WTC11 (cell line): Measurements from ENCODE around the gene RABGAP1.

ENCODE experiments used
- CTCF ChIP-seq: fragments of 200-600 bp; IDR thresholded peaks from 2 replicates; pipeline ENCODE4 v1.8.0; 2022; ENCODE audit warnings: antibody characterized with exemption
- ELF4 ChIP-seq: sonication (generic); formaldehyde crosslinking; IDR thresholded peaks from 2 replicates; pipeline ENCODE4 v1.8.1; 2022; ENCODE audit warnings: low read depth, mild to moderate bottlenecking, moderate library complexity, missing genetic modification reagents
- FOXJ3 ChIP-seq: sonication (generic); formaldehyde crosslinking; IDR thresholded peaks from 2 replicates; pipeline ENCODE4 v1.9.0; 2021; ENCODE audit warnings: missing genetic modification reagents, mild to moderate bottlenecking, borderline replicate concordance
- FOXK1 ChIP-seq: sonication (generic); formaldehyde crosslinking; IDR thresholded peaks from 2 replicates; pipeline ENCODE4 v1.8.0; 2022; ENCODE audit warnings: mild to moderate bottlenecking, moderate library complexity, missing genetic modification reagents
- RELA ChIP-seq: sonication (generic); formaldehyde crosslinking; IDR thresholded peaks from 2 replicates; pipeline ENCODE4 v1.8.1; 2022; ENCODE audit warnings: missing genetic modification reagents, mild to moderate bottlenecking, borderline replicate concordance
- SP1 ChIP-seq: sonication (generic); formaldehyde crosslinking; conservative IDR thresholded peaks from 2 replicates; pipeline ENCODE4 v1.8.1; 2022; ENCODE audit warnings: missing genetic modification reagents
- ZNF121 ChIP-seq: sonication (generic); formaldehyde crosslinking; IDR thresholded peaks from 2 replicates; pipeline ENCODE4 v1.8.0; 2023; ENCODE audit warnings: missing genetic modification reagents
- ZNF317 ChIP-seq: sonication (generic); formaldehyde crosslinking; IDR thresholded peaks from 2 replicates; pipeline ENCODE4 v1.8.1; 2023; ENCODE audit warnings: low read depth, mild to moderate bottlenecking, moderate library complexity, missing genetic modification reagents, borderline replicate concordance

GRCh38 chr9:123150708-123151503 is 210.1 kb downstream of the RABGAP1 start:
- TF ChIP-seq SP1 (CRISPR knock-in tag) (no peak), CTCF (no peak), ZNF121 (no peak), RELA (CRISPR knock-in tag) (no peak), FOXK1 (no peak), ELF4 (no peak), ZNF317 (CRISPR knock-in tag) (no peak), FOXJ3 (CRISPR knock-in tag) (no peak)
